Measurements from ENCODE around the gene ARG1.

ARG1 gene

DNA sequence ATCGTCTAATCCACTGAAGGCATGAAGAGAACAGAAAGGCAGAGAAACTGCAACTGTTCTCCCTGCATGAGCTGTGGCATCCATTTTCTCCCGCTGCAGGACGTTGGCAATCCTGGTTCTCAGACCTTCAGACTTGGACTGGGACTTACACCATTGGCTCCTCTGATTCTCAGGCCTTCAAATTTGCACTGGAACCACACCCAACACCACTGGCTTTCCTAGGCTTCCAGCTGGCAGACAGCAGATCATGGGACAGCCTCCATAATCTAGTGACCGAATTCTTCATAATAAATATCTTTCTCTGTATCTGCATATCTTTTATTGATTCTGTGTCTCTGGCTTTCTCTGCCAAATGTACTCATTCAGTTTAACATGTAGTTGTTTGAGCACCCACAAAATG lies 14.1 kb upstream of the ARG1 start:
- CTCF ChIA-PET = no interaction called here
- DNase-seq (ENCODE audit: extremely low spot score) = no peak
- POLR2A ChIA-PET = no interaction called here
- TF ChIP-seq NFRKB (IDR thresholded peaks at IDR 0.05) = no peak
- TF ChIP-seq BHLHE40 (IDR thresholded peaks at IDR 0.05; ENCODE audit: borderline replicate concordance) = no peak
- no peak for TF ChIP-seq ZNF384 (IDR thresholded peaks at IDR 0.05)
- TF ChIP-seq FOXA1 (IDR thresholded peaks at IDR 0.05) = no peak
- TF ChIP-seq FOXM1 (IDR thresholded peaks at IDR 0.05; ENCODE audit: borderline replicate concordance) = no peak
- TF ChIP-seq ARNT (IDR thresholded peaks at IDR 0.05) = no peak
- TF ChIP-seq FOXK2 (IDR thresholded peaks at IDR 0.05) = no peak
- no peak for TF ChIP-seq LEF1 (IDR thresholded peaks at IDR 0.05; ENCODE audit: borderline replicate concordance)
- no peak for TF ChIP-seq HDGF (IDR thresholded peaks at IDR 0.05; ENCODE audit: borderline replicate concordance)
- no peak for TF ChIP-seq TARDBP (IDR thresholded peaks at IDR 0.05)
- TF ChIP-seq, protein P1, sequence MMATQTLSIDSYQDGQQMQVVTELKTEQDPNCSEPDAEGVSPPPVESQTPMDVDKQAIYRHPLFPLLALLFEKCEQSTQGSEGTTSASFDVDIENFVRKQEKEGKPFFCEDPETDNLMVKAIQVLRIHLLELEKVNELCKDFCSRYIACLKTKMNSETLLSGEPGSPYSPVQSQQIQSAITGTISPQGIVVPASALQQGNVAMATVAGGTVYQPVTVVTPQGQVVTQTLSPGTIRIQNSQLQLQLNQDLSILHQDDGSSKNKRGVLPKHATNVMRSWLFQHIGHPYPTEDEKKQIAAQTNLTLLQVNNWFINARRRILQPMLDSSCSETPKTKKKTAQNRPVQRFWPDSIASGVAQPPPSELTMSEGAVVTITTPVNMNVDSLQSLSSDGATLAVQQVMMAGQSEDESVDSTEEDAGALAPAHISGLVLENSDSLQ (IDR thresholded peaks at IDR 0.05) = no peak
- TF ChIP-seq CTBP1 (IDR thresholded peaks at IDR 0.05; ENCODE audit: borderline replicate concordance) = no peak
- TF ChIP-seq SUZ12 (IDR thresholded peaks at IDR 0.05) = no peak
- TF ChIP-seq ELF4 (IDR thresholded peaks at IDR 0.05) = no peak
- no peak for TF ChIP-seq L3MBTL2 (conservative IDR thresholded peaks at IDR 0.05)

DNA sequence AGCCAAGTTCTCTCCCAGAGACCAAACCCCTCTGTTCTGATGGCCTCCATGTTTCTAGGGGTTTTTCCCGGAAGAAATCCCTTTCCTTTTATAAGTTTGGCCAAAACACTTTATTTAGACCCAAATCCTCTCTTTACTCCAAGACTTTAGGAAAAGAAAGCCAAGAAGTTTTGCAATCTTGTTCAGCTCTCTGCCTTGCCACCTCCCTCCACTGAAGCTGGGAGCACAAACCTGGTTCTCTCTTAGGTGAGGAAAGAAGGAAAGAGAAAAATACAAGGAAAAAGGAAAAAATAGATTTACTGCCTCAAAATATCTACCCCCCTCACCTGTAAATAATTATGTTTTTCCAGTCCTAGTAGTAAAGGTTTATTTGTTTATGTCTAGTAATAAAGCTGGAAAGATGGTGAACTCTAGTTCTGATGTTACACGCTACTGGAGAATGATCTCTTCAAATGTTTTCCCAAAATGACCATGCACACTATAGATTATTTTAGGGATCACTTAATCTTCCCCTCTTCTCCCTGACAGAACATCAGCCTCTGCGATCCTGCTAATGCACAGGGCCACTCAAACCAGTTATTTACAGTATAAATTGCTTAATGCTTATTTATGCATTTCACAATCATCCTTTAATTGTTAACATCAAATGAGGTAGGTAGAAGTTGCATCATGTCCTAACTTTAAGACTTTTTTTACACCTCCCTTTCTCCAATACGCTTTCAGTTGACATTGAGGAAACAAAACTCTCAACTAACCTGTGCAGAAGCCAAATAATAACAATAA lies 10.9 kb upstream of the ARG1 start:
- ChIA-PET POLR2A (no interaction called here), CTCF (interaction anchor here (0.6 kb wide), 1 partner anchor 215 kb away, joined by 3 read pairs; no protein-coding TSS in a partner anchor)
- TF ChIP-seq, protein P1 (IDR thresholded peaks at IDR 0.05) = no peak
- TF ChIP-seq ELF4 (IDR thresholded peaks at IDR 0.05) (no peak), FOXM1 (IDR thresholded peaks at IDR 0.05; ENCODE audit: borderline replicate concordance) (no peak), FOXA1 (IDR thresholded peaks at IDR 0.05) (no peak), HDGF (IDR thresholded peaks at IDR 0.05; ENCODE audit: borderline replicate concordance) (no peak), ZNF384 (IDR thresholded peaks at IDR 0.05) (no peak), NFRKB (IDR thresholded peaks at IDR 0.05) (no peak), CTBP1 (IDR thresholded peaks at IDR 0.05; ENCODE audit: borderline replicate concordance) (no peak), BHLHE40 (IDR thresholded peaks at IDR 0.05; ENCODE audit: borderline replicate concordance) (no peak), FOXK2 (IDR thresholded peaks at IDR 0.05) (no peak), TARDBP (IDR thresholded peaks at IDR 0.05) (no peak), SP1 (IDR thresholded peaks at IDR 0.05) (no peak), L3MBTL2 (conservative IDR thresholded peaks at IDR 0.05) (no peak), ARNT (IDR thresholded peaks at IDR 0.05) (no peak), SUZ12 (IDR thresholded peaks at IDR 0.05) (no peak), LEF1 (IDR thresholded peaks at IDR 0.05; ENCODE audit: borderline replicate concordance) (no peak)
- DNase-seq (ENCODE audit: extremely low spot score) = no peak

DNA sequence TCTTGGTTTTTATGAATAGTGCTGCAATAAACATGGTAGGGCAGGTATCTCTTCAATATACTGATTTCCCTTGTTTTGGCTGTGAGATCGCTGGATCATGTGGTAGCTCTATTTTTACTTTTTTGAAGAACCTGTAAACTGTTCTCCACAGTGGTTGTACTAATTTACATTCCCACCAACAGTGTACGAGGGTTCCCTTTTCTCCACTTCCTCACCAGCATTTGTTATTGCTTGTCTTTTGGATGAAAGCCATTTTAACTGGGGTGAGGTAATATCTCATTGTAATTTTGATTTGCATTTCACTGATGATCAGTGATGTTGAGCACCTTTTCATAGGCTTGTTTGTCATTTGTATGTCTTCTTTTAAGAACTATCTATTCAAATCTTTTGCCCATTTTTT lies 8.0 kb upstream of the ARG1 start:
- ChIA-PET POLR2A (no interaction called here), CTCF (no interaction called here)
- TF ChIP-seq TARDBP (IDR thresholded peaks at IDR 0.05) (no peak), ARNT (IDR thresholded peaks at IDR 0.05) (no peak), CTBP1 (IDR thresholded peaks at IDR 0.05; ENCODE audit: borderline replicate concordance) (no peak), ZNF384 (IDR thresholded peaks at IDR 0.05) (no peak), L3MBTL2 (conservative IDR thresholded peaks at IDR 0.05) (no peak), SP1 (IDR thresholded peaks at IDR 0.05) (no peak), LEF1 (IDR thresholded peaks at IDR 0.05; ENCODE audit: borderline replicate concordance) (no peak), SUZ12 (IDR thresholded peaks at IDR 0.05) (no peak), FOXM1 (IDR thresholded peaks at IDR 0.05; ENCODE audit: borderline replicate concordance) (no peak), HDGF (IDR thresholded peaks at IDR 0.05; ENCODE audit: borderline replicate concordance) (no peak), ELF4 (IDR thresholded peaks at IDR 0.05) (no peak), FOXA1 (IDR thresholded peaks at IDR 0.05) (no peak), NFRKB (IDR thresholded peaks at IDR 0.05) (no peak), FOXK2 (IDR thresholded peaks at IDR 0.05) (no peak), BHLHE40 (IDR thresholded peaks at IDR 0.05; ENCODE audit: borderline replicate concordance) (no peak)
- TF ChIP-seq, protein P1 (IDR thresholded peaks at IDR 0.05) = no peak
- no peak for DNase-seq (ENCODE audit: extremely low spot score)

DNA sequence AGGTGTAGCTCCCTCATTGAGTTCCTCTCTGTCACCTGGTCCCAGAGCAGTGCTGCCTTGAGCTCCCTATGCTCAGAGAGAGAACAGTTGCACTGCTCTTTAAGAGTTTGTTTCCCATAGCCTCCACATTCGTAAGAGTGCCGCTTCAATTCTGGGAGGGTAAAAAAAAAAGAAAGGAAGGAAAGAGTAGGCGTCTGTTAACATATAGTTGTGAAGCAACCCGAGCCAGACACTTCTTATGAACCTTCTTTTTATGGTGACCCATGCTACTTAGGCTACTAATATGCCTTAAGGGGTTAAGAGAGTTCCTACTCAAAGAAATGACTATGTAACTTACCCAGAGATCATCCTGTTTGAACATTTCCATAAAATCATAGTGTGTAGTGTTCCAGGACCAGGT lies 4.3 kb upstream of the ARG1 start:
- no peak for DNase-seq (ENCODE audit: extremely low spot score)
- no peak for TF ChIP-seq LEF1 (IDR thresholded peaks at IDR 0.05; ENCODE audit: borderline replicate concordance)
- no peak for TF ChIP-seq CTBP1 (IDR thresholded peaks at IDR 0.05; ENCODE audit: borderline replicate concordance)
- no peak for TF ChIP-seq HDGF (IDR thresholded peaks at IDR 0.05; ENCODE audit: borderline replicate concordance)
- TF ChIP-seq NFRKB (IDR thresholded peaks at IDR 0.05) = no peak
- no peak for TF ChIP-seq SUZ12 (IDR thresholded peaks at IDR 0.05)
- TF ChIP-seq TARDBP (IDR thresholded peaks at IDR 0.05) = no peak
- no peak for TF ChIP-seq L3MBTL2 (conservative IDR thresholded peaks at IDR 0.05)
- TF ChIP-seq ZNF384 (IDR thresholded peaks at IDR 0.05) = no peak
- no peak for TF ChIP-seq FOXK2 (IDR thresholded peaks at IDR 0.05)
- no peak for TF ChIP-seq FOXA1 (IDR thresholded peaks at IDR 0.05)
- TF ChIP-seq BHLHE40 (IDR thresholded peaks at IDR 0.05; ENCODE audit: borderline replicate concordance) = no peak
- TF ChIP-seq, protein P1 (IDR thresholded peaks at IDR 0.05) = no peak
- TF ChIP-seq SP1 (IDR thresholded peaks at IDR 0.05) = no peak
- TF ChIP-seq ELF4 (IDR thresholded peaks at IDR 0.05) = no peak
- TF ChIP-seq FOXM1 (IDR thresholded peaks at IDR 0.05; ENCODE audit: borderline replicate concordance) = no peak
- no peak for TF ChIP-seq ARNT (IDR thresholded peaks at IDR 0.05)
- CTCF ChIA-PET = interaction anchor here (0.6 kb wide), 1 partner anchor 310 kb away, joined by 4 read pairs; no protein-coding TSS in a partner anchor
- POLR2A ChIA-PET = no interaction called here

DNA sequence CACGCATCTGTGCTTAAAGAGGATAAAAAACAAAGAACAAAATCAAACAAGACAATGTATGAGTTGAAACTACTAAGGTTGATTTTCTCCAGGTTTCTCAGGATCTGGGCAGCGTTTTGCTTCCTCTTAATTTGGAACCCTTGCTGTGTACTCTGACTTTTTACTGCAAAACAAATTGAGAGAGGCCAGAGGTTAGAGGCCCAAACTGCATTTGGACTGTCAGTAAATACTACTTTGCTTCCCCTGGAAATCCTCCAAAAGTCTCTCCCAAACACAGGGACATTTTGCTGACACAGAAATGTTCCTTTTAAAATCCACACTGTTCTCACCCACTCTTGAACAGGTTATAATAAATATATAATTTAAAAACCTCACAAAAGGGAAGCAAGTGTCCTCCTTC lies 1.1 kb downstream of the ARG1 start:
- DNase-seq (ENCODE audit: extremely low spot score) = no peak
- TF ChIP-seq L3MBTL2 (conservative IDR thresholded peaks at IDR 0.05) = no peak
- no peak for TF ChIP-seq HDGF (IDR thresholded peaks at IDR 0.05; ENCODE audit: borderline replicate concordance)
- no peak for TF ChIP-seq ELF4 (IDR thresholded peaks at IDR 0.05)
- TF ChIP-seq BHLHE40 (IDR thresholded peaks at IDR 0.05; ENCODE audit: borderline replicate concordance) = no peak
- no peak for TF ChIP-seq SUZ12 (IDR thresholded peaks at IDR 0.05)
- TF ChIP-seq CTBP1 (IDR thresholded peaks at IDR 0.05; ENCODE audit: borderline replicate concordance) = no peak
- TF ChIP-seq, protein P1 (IDR thresholded peaks at IDR 0.05) = no peak
- no peak for TF ChIP-seq FOXM1 (IDR thresholded peaks at IDR 0.05; ENCODE audit: borderline replicate concordance)
- TF ChIP-seq SP1 (IDR thresholded peaks at IDR 0.05) = no peak
- CTCF ChIA-PET = interaction anchor here (0.6 kb wide), 1 partner anchor 32 kb away, joined by 3 read pairs; no protein-coding TSS in a partner anchor
- POLR2A ChIA-PET = no interaction called here

Data from HEK293T (cell line).